Measurements from ENCODE around the gene PSMD3.

- TF ChIP-seq POLR2A (IDR thresholded peaks at IDR 0.05; ENCODE audit: low read length) (no peak), GATA1 (IDR thresholded peaks at IDR 0.05; ENCODE audit: low read depth, low read length) (no peak)
These were observed 25.7 kb upstream of the PSMD3 start for GRCh38 chr17:39954876-39955275.
